Muscle layer of colon (tissue), 2 donors: ENCODE measurements around the gene HOXA4.
A peak's percentile ranks its signal among the peaks of the same experiment; 100 is the strongest.

Experiments used
- H3K27ac ChIP-seq: one replicate; pipeline ENCODE4 v1.7.0; 2013; ENCODE audit warnings: low read depth, mild to moderate bottlenecking, low read length, moderate library complexity
- H3K27me3 ChIP-seq, 2 donors: one replicate each; pipeline ENCODE4 v1.7.0; 2013; ENCODE audit warnings: low read length in 2 of 2, mild to moderate bottlenecking in 2 of 2; ENCODE audit not compliant: insufficient read depth in 2 of 2, control insufficient read depth in 1 of 2
- H3K36me3 ChIP-seq: one replicate; pipeline ENCODE4 v1.7.0; 2013; ENCODE audit warnings: mild to moderate bottlenecking, low read length; ENCODE audit not compliant: insufficient read depth
- H3K4me1 ChIP-seq: one replicate; pipeline ENCODE4 v1.7.0; 2013; ENCODE audit warnings: mild to moderate bottlenecking, low read length; ENCODE audit not compliant: insufficient read depth
- H3K4me3 ChIP-seq, 2 donors: one replicate each; pipeline ENCODE4 v1.7.0; 2013; ENCODE audit warnings: low read length in 2 of 2, low read depth in 1 of 2, mild to moderate bottlenecking in 1 of 2, moderate library complexity in 1 of 2
- H3K9ac ChIP-seq: one replicate; pipeline ENCODE4 v1.7.0; 2013; ENCODE audit warnings: low read length
- H3K9me3 ChIP-seq: one replicate; pipeline ENCODE4 v1.7.0; 2013; ENCODE audit warnings: mild to moderate bottlenecking, low read length
- donor health status: abdominal sarcoma.
- donor health status: Adenocarcinoma of cecum.

HOXA4 gene

GRCh38 chr7:27123007-27123476 is 7.5 kb downstream of the HOXA4 start:
- peak overlapping the region; percentile 53 for H3K27ac ChIP-seq
- peak overlapping the region in 1 of 2 donors; percentile 8 for H3K4me3 ChIP-seq
- H3K9me3 ChIP-seq = no peaks in the 10 kb centered on the region
- H3K27me3 ChIP-seq = no peaks in the 10 kb centered on the region
- H3K9ac ChIP-seq = no peak overlapping the region
- H3K4me1 ChIP-seq = peaks cover 69% of the 10 kb centered on the region
- H3K36me3 ChIP-seq = peaks cover 10% of the 10 kb centered on the region

GRCh38 chr7:27122077-27122910 is 8.3 kb downstream of the HOXA4 start:
- no peaks in the 10 kb centered on the region for H3K9me3 ChIP-seq
- peak overlapping the region in 1 of 2 donors; percentile 8 for H3K4me3 ChIP-seq
- no peak overlapping the region for H3K9ac ChIP-seq
- peaks cover 10% of the 10 kb centered on the region for H3K36me3 ChIP-seq
- peaks cover 62% of the 10 kb centered on the region for H3K4me1 ChIP-seq
- H3K27ac ChIP-seq = peak overlapping the region; percentile 53
- no peaks in the 10 kb centered on the region for H3K27me3 ChIP-seq

- Histone ChIP-seq H3K4me3 (peak overlapping the region in 1 of 2 donors; percentile 8), H3K9ac (no peak overlapping the region), H3K4me1 (peaks cover 59% of the 10 kb centered on the region), H3K9me3 (no peaks in the 10 kb centered on the region), H3K27me3 (no peaks in the 10 kb centered on the region), H3K27ac (no peak overlapping the region), H3K36me3 (peaks cover 10% of the 10 kb centered on the region)
These were observed 8.9 kb downstream of the HOXA4 start for GRCh38 chr7:27121684-27122076.

- Histone ChIP-seq H3K36me3 (peaks cover 8% of the 10 kb centered on the region), H3K9me3 (no peaks in the 10 kb centered on the region), H3K9ac (no peak overlapping the region), H3K4me1 (peaks cover 49% of the 10 kb centered on the region), H3K27ac (no peak overlapping the region), H3K27me3 (no peaks in the 10 kb centered on the region), H3K4me3 (no peak overlapping the region)
These were observed 11.1 kb downstream of the HOXA4 start for GRCh38 chr7:27119412-27119911.

GRCh38 chr7:27118580-27118979 is 12.0 kb downstream of the HOXA4 start:
- H3K4me1 ChIP-seq = peaks cover 47% of the 10 kb centered on the region
- H3K36me3 ChIP-seq = peaks cover 6% of the 10 kb centered on the region
- H3K9ac ChIP-seq = no peak overlapping the region
- H3K4me3 ChIP-seq = peak overlapping the region in 1 of 2 donors; percentile 71
- peak overlapping the region; percentile 67 for H3K27ac ChIP-seq
- H3K9me3 ChIP-seq = no peaks in the 10 kb centered on the region
- no peaks in the 10 kb centered on the region for H3K27me3 ChIP-seq

- Histone ChIP-seq H3K4me1 (peaks cover 49% of the 10 kb centered on the region), H3K27me3 (no peaks in the 10 kb centered on the region), H3K9me3 (no peaks in the 10 kb centered on the region), H3K4me3 (peak overlapping the region in 1 of 2 donors; percentile 71), H3K27ac (peak overlapping the region; percentile 67), H3K9ac (peak overlapping the region; percentile 49), H3K36me3 (peaks cover 6% of the 10 kb centered on the region)
These were observed 12.6 kb downstream of the HOXA4 start for GRCh38 chr7:27117887-27118491.

GRCh38 chr7:27116962-27117886 is 13.3 kb downstream of the HOXA4 start:
- peak overlapping the region; percentile 76 for H3K9ac ChIP-seq
- H3K4me1 ChIP-seq = peaks cover 57% of the 10 kb centered on the region
- peak overlapping the region; percentile 94 for H3K27ac ChIP-seq
- peak overlapping the region; percentile 28 to 71 for H3K4me3 ChIP-seq
- peaks cover 6% of the 10 kb centered on the region for H3K36me3 ChIP-seq
- H3K27me3 ChIP-seq = no peaks in the 10 kb centered on the region
- H3K9me3 ChIP-seq = no peaks in the 10 kb centered on the region

GRCh38 chr7:27116031-27116961 is 14.3 kb downstream of the HOXA4 start:
- peak overlapping the region; percentile 43 to 71 for H3K4me3 ChIP-seq
- peak overlapping the region; percentile 94 for H3K27ac ChIP-seq
- no peaks in the 10 kb centered on the region for H3K27me3 ChIP-seq
- peak overlapping the region; percentile 76 for H3K9ac ChIP-seq
- H3K9me3 ChIP-seq = no peaks in the 10 kb centered on the region
- H3K36me3 ChIP-seq = peaks cover 6% of the 10 kb centered on the region
- H3K4me1 ChIP-seq = peaks cover 63% of the 10 kb centered on the region

GRCh38 chr7:27115221-27116026 is 15.1 kb downstream of the HOXA4 start:
- no peaks in the 10 kb centered on the region for H3K9me3 ChIP-seq
- peaks cover 62% of the 10 kb centered on the region for H3K4me1 ChIP-seq
- peak overlapping the region; percentile 43 to 71 for H3K4me3 ChIP-seq
- peak overlapping the region; percentile 94 for H3K27ac ChIP-seq
- no peaks in the 10 kb centered on the region for H3K27me3 ChIP-seq
- peaks cover 6% of the 10 kb centered on the region for H3K36me3 ChIP-seq
- peak overlapping the region; percentile 76 for H3K9ac ChIP-seq

- Histone ChIP-seq H3K27ac (peak overlapping the region; percentile 94), H3K4me1 (peaks cover 61% of the 10 kb centered on the region), H3K36me3 (peaks cover 6% of the 10 kb centered on the region), H3K4me3 (peak overlapping the region; percentile 43 to 71), H3K9ac (peak overlapping the region; percentile 76), H3K9me3 (no peaks in the 10 kb centered on the region), H3K27me3 (no peaks in the 10 kb centered on the region)
These were observed 15.7 kb downstream of the HOXA4 start for GRCh38 chr7:27114881-27115220.
